ENCODE measurements around the gene ZNF598.
A peak's percentile ranks its signal among the peaks of the same experiment; 100 is the strongest.

The ZNF598 gene

GRCh38 chr16:2005646-2006045, 4.0 kb downstream of the ZNF598 start:
- Histone ChIP-seq H3K4me1 (ENCODE audit: control insufficient read depth in 2 of 2, insufficient read depth in 1 of 2, low read depth in 1 of 2, low read length in 2 of 2) (peaks cover 28 to 35% of the 10 kb centered on the region in 2 donors), H3K4me3 (ENCODE audit: low read length in 2 of 2) (no peak overlapping the region), H3K27me3 (ENCODE audit: control insufficient read depth in 3 of 3, insufficient read depth in 3 of 3, low read depth in 1 of 3, low read length in 3 of 3) (no peaks in the 10 kb centered on the region), H2BK5ac (ENCODE audit: low read length) (peak overlapping the region; percentile 45), H3K79me1 (ENCODE audit: low read depth, low read length) (peaks cover 47% of the 10 kb centered on the region), H2BK15ac (ENCODE audit: low read length) (no peak overlapping the region), H3K27ac (replicated peaks; ENCODE audit: low read length) (no peak overlapping the region), H3K14ac (ENCODE audit: low read length) (no peak overlapping the region), H3K23ac (ENCODE audit: low read depth, low read length, poor library complexity) (peak overlapping the region; percentile 93), H4K8ac (ENCODE audit: low read depth, low read length) (no peak overlapping the region), H2AK5ac (ENCODE audit: low read depth, low read length) (no peak overlapping the region), H3K9ac (ENCODE audit: low read depth, low read length, poor library complexity) (peak overlapping the region; percentile 50), H3K9me3 (replicated peaks in 1 of 2; ENCODE audit: control insufficient read depth in 2 of 2, insufficient read depth in 1 of 2, low read depth in 1 of 2, low read length in 2 of 2) (no peaks in the 10 kb centered on the region), H3K36me3 (replicated peaks in 1 of 2; ENCODE audit: control insufficient read depth in 2 of 2, insufficient read depth in 2 of 2, low read length in 2 of 2) (peaks cover 27 to 50% of the 10 kb centered on the region in 2 donors), H2BK12ac (ENCODE audit: low read length) (no peak overlapping the region), H4K91ac (ENCODE audit: low read depth, low read length, poor library complexity) (no peak overlapping the region), H3K4ac (ENCODE audit: low read length) (no peak overlapping the region), H3K18ac (ENCODE audit: low read length) (no peak overlapping the region), H3K4me2 (ENCODE audit: insufficient read depth, low read length, poor library complexity, severe bottlenecking) (no peak overlapping the region), H2BK120ac (ENCODE audit: low read depth, low read length) (no peak overlapping the region), H2AFZ (ENCODE audit: low read length) (no peak overlapping the region)
- no CpG with 5 or more reads among the region's 21 CpGs for WGBS, 2 donors (ENCODE audit: extremely low coverage in 2 of 2, insufficient read length in 2 of 2, insufficient replicate concordance in 1 of 2)
- no peak for DNase-seq (ENCODE audit: low spot score)

- Histone ChIP-seq H3K23ac (ENCODE audit: low read depth, low read length, poor library complexity) (peak overlapping the region; percentile 70), H3K14ac (ENCODE audit: low read length) (peak overlapping the region; percentile 4), H3K27ac (replicated peaks; ENCODE audit: low read length) (no peak overlapping the region), H3K27me3 (ENCODE audit: control insufficient read depth in 3 of 3, insufficient read depth in 3 of 3, low read depth in 1 of 3, low read length in 3 of 3) (no peaks in the 10 kb centered on the region), H3K9me3 (replicated peaks in 1 of 2; ENCODE audit: control insufficient read depth in 2 of 2, insufficient read depth in 1 of 2, low read depth in 1 of 2, low read length in 2 of 2) (no peaks in the 10 kb centered on the region), H2BK12ac (ENCODE audit: low read length) (peak overlapping the region; percentile 73), H3K79me1 (ENCODE audit: low read depth, low read length) (peaks cover 48% of the 10 kb centered on the region), H4K91ac (ENCODE audit: low read depth, low read length, poor library complexity) (no peak overlapping the region), H3K4ac (ENCODE audit: low read length) (no peak overlapping the region), H2BK15ac (ENCODE audit: low read length) (peak overlapping the region; percentile 38), H2AK5ac (ENCODE audit: low read depth, low read length) (peak overlapping the region; percentile 1), H3K4me3 (ENCODE audit: low read length in 2 of 2) (no peak overlapping the region), H2BK5ac (ENCODE audit: low read length) (peak overlapping the region; percentile 45), H3K4me2 (ENCODE audit: insufficient read depth, low read length, poor library complexity, severe bottlenecking) (peak overlapping the region; percentile 25), H3K4me1 (ENCODE audit: control insufficient read depth in 2 of 2, insufficient read depth in 1 of 2, low read depth in 1 of 2, low read length in 2 of 2) (peaks cover 23 to 28% of the 10 kb centered on the region in 2 donors), H2AFZ (ENCODE audit: low read length) (no peak overlapping the region), H3K18ac (ENCODE audit: low read length) (peak overlapping the region; percentile 28), H4K8ac (ENCODE audit: low read depth, low read length) (peak overlapping the region; percentile 43), H3K9ac (ENCODE audit: low read depth, low read length, poor library complexity) (peak overlapping the region; percentile 50), H3K36me3 (replicated peaks in 1 of 2; ENCODE audit: control insufficient read depth in 2 of 2, insufficient read depth in 2 of 2, low read length in 2 of 2) (peaks cover 32 to 56% of the 10 kb centered on the region in 2 donors), H2BK120ac (ENCODE audit: low read depth, low read length) (no peak overlapping the region)
- no CpG with 5 or more reads among the region's 34 CpGs for WGBS, 2 donors (ENCODE audit: extremely low coverage in 2 of 2, insufficient read length in 2 of 2, insufficient replicate concordance in 1 of 2)
- DNase-seq (ENCODE audit: low spot score) = no peak
Observed at GRCh38 chr16:2004795-2005517, 4.7 kb downstream of the ZNF598 start.

GRCh38 chr16:2003827-2004641, 5.6 kb downstream of the ZNF598 start:
- WGBS, 2 donors (ENCODE audit: extremely low coverage in 2 of 2, insufficient read length in 2 of 2, insufficient replicate concordance in 1 of 2) = no CpG with 5 or more reads among the region's 36 CpGs
- no peaks in the 10 kb centered on the region for H3K27me3 ChIP-seq (ENCODE audit: control insufficient read depth in 3 of 3, insufficient read depth in 3 of 3, low read depth in 1 of 3, low read length in 3 of 3)
- H3K27ac ChIP-seq (replicated peaks; ENCODE audit: low read length) = peak overlapping the region; percentile 81
- H2BK12ac ChIP-seq (ENCODE audit: low read length) = peak overlapping the region; percentile 58
- peaks cover 49% of the 10 kb centered on the region for H3K79me1 ChIP-seq (ENCODE audit: low read depth, low read length)
- peak overlapping the region; percentile 67 for H3K4me2 ChIP-seq (ENCODE audit: insufficient read depth, low read length, poor library complexity, severe bottlenecking)
- DNase-seq (ENCODE audit: low spot score) = peak; percentile 93
- H3K9ac ChIP-seq (ENCODE audit: low read depth, low read length, poor library complexity) = peak overlapping the region; percentile 86
- H3K36me3 ChIP-seq (replicated peaks in 1 of 2; ENCODE audit: control insufficient read depth in 2 of 2, insufficient read depth in 2 of 2, low read length in 2 of 2) = peaks cover 36 to 66% of the 10 kb centered on the region in 2 donors
- no peak overlapping the region for H4K8ac ChIP-seq (ENCODE audit: low read depth, low read length)
- peak overlapping the region; percentile 89 for H3K14ac ChIP-seq (ENCODE audit: low read length)
- H2BK15ac ChIP-seq (ENCODE audit: low read length) = peak overlapping the region; percentile 65
- H3K9me3 ChIP-seq (replicated peaks in 1 of 2; ENCODE audit: control insufficient read depth in 2 of 2, insufficient read depth in 1 of 2, low read depth in 1 of 2, low read length in 2 of 2) = no peaks in the 10 kb centered on the region
- peak overlapping the region; percentile 99 for H2AK5ac ChIP-seq (ENCODE audit: low read depth, low read length)
- H2BK5ac ChIP-seq (ENCODE audit: low read length) = peak overlapping the region; percentile 94
- H3K23ac ChIP-seq (ENCODE audit: low read depth, low read length, poor library complexity) = peak overlapping the region; percentile 70
- H2AFZ ChIP-seq (ENCODE audit: low read length) = peak overlapping the region; percentile 44
- H4K91ac ChIP-seq (ENCODE audit: low read depth, low read length, poor library complexity) = peak overlapping the region; percentile 53
- peaks cover 23 to 28% of the 10 kb centered on the region in 2 donors for H3K4me1 ChIP-seq (ENCODE audit: control insufficient read depth in 2 of 2, insufficient read depth in 1 of 2, low read depth in 1 of 2, low read length in 2 of 2)
- peak overlapping the region; percentile 95 for H3K18ac ChIP-seq (ENCODE audit: low read length)
- H3K4ac ChIP-seq (ENCODE audit: low read length) = no peak overlapping the region
- peak overlapping the region; percentile 97 for H2BK120ac ChIP-seq (ENCODE audit: low read depth, low read length)
- H3K4me3 ChIP-seq (ENCODE audit: low read length in 2 of 2) = peak overlapping the region; percentile 8 to 43
